K562 (cell line): Measurements from ENCODE around the gene RUNX3. TPM values are rescaled to one million over a fixed set of nuclear protein-coding genes. Genes with fewer than 3 reads are reported as not detected.

Experiments
- ATAC-seq: fragments of 200-7000 bp; cut with Tn5 transposase; 3 replicates; pipeline ENCODE4 v1.9.1; 2020; ENCODE audit warnings: moderate library complexity
- BruUV-seq: library from RNA; stranded (reverse); fragments of 400-500 nt; replicated peaks from 2 replicates; lab custom pipeline; 2021; lab: Mats Ljungman, UMichigan
- CTCF ChIA-PET: fragments of 300-600 bp; formaldehyde crosslinking; extraction: SDS; loops from one replicate; lab custom pipeline; 2021; ENCODE audit warnings: low intra/inter-chr PET ratio; lab: Yijun Ruan, JAX
- POLR2A ChIA-PET: fragments of 300-600, 350-650 bp; sonication (Branson Sonifier 250); formaldehyde crosslinking; extraction: SDS; loops from one replicate; lab custom pipeline; 2021; ENCODE audit warnings: antibody characterized with exemption, inconsistent platforms; lab: Yijun Ruan, JAX
- DNase-seq, 4 experiments: peaks; one replicate each; pipeline versions ENCODE4 v3.0.0 to v3.0.0-alpha.2; 2011 to 2018; ENCODE audit warnings: low spot score in 3 of 4, mixed read lengths in 3 of 4; ENCODE audit errors: extremely low read depth in 1 of 4
- FAIRE-seq: peaks from 2 replicates; lab custom pipeline; 2011; peaks lifted over from hg19 to GRCh38; lab: Jason Lieb, UNC
- H2AFZ ChIP-seq: 2 replicates; pipeline ENCODE4 v1.6.0; 2011; ENCODE audit warnings: low read depth, low read length, control low read depth, inconsistent platforms
- H3K27ac ChIP-seq: fragments of 200-600 bp; 3 replicates; pipeline ENCODE4 v1.8.0; 2011; ENCODE audit warnings: low read depth, mild to moderate bottlenecking, control low read depth, inconsistent platforms, low read length, moderate library complexity, mixed read lengths; ENCODE audit errors: extremely low read depth
- H3K27me3 ChIP-seq, 2 experiments: fragments of 300-600 bp in 1 of 2; 2 replicates in 1 of 2; 3 replicates in 1 of 2; pipeline versions ENCODE4 v1.6.0 to v1.8.0; 2011; ENCODE audit warnings: inconsistent platforms in 2 of 2, low read length in 2 of 2, mild to moderate bottlenecking in 1 of 2, mixed read lengths in 1 of 2, moderate library complexity in 1 of 2; ENCODE audit not compliant: control insufficient read depth in 2 of 2, insufficient read depth in 2 of 2
- H3K36me3 ChIP-seq: fragments of 300-600 bp; 3 replicates; pipeline ENCODE4 v1.8.0; 2011; ENCODE audit warnings: mild to moderate bottlenecking, low read length, inconsistent platforms; ENCODE audit not compliant: control insufficient read depth, insufficient read depth
- H3K4me1 ChIP-seq, 2 experiments: fragments of 200-600 bp in 1 of 2; replicated peaks in 1 of 2; 2 replicates in 1 of 2; 3 replicates in 1 of 2; pipeline versions ENCODE4 v1.5.1 to v1.8.0; 2011; ENCODE audit warnings: inconsistent platforms in 2 of 2, low read length in 2 of 2, mild to moderate bottlenecking in 1 of 2, mixed read lengths in 1 of 2, moderate library complexity in 1 of 2; ENCODE audit not compliant: control insufficient read depth in 2 of 2, insufficient read depth in 2 of 2
- H3K4me2 ChIP-seq: 2 replicates; pipeline ENCODE4 v1.6.1; 2011; ENCODE audit warnings: low read length, control low read depth, inconsistent platforms, mixed read lengths; ENCODE audit not compliant: insufficient read depth
- H3K4me3 ChIP-seq: fragments of 200-600 bp; sonication (generic), shearing (Covaris generic); 2 replicates; pipeline ENCODE4 v1.5.1; 2016; ENCODE audit warnings: control low read depth, inconsistent platforms
- H3K79me2 ChIP-seq: fragments of 200-600 bp; 3 replicates; pipeline ENCODE4 v1.8.0; 2011; ENCODE audit warnings: low read length, inconsistent platforms; ENCODE audit not compliant: control insufficient read depth, insufficient read depth
- H3K9ac ChIP-seq, 2 experiments: 2 replicates each; pipeline versions ENCODE4 v1.6.0 to v1.6.1; 2011; ENCODE audit warnings: low read depth in 2 of 2, low read length in 2 of 2, control low read depth in 1 of 2, inconsistent platforms in 1 of 2, mild to moderate bottlenecking in 1 of 2, mixed read lengths in 1 of 2; ENCODE audit not compliant: insufficient read depth in 1 of 2
- H3K9me1 ChIP-seq: one replicate; pipeline ENCODE4 v1.6.0; 2011; ENCODE audit warnings: inconsistent platforms, mild to moderate bottlenecking, low read length, moderate library complexity; ENCODE audit not compliant: control insufficient read depth, insufficient read depth
- H3K9me3 ChIP-seq: replicated peaks from 2 replicates; pipeline ENCODE4 v1.5.1; 2011; ENCODE audit warnings: low read depth, low read length, inconsistent platforms; ENCODE audit not compliant: control insufficient read depth, insufficient read depth
- H4K20me1 ChIP-seq: replicated peaks from 2 replicates; pipeline ENCODE4 v1.6.1; 2011; ENCODE audit warnings: low read length, inconsistent platforms, mixed read lengths; ENCODE audit not compliant: control insufficient read depth, insufficient read depth
- ARID1B ChIP-seq: fragments of 450-650 bp; IDR thresholded peaks from 2 replicates; pipeline ENCODE4 v1.6.1; 2016; ENCODE audit warnings: antibody characterized with exemption, mild to moderate bottlenecking, inconsistent platforms
- JUN ChIP-seq, 2 experiments: sonication (generic) in 1 of 2; formaldehyde crosslinking in 1 of 2; IDR thresholded peaks; 2 replicates each; pipeline versions ENCODE4 v1.6.1 to v1.8.0; 2012 to 2022; ENCODE audit warnings: borderline replicate concordance in 2 of 2, mild to moderate bottlenecking in 2 of 2, improper control_type of control experiment in 1 of 2, low read depth in 1 of 2, low read length in 1 of 2, missing genetic modification reagents in 1 of 2
- KAT8 ChIP-seq: fragments of 450-650 bp; IDR thresholded peaks from 2 replicates; pipeline ENCODE4 v1.6.1; 2016; ENCODE audit warnings: low read depth, mild to moderate bottlenecking
- MXI1 ChIP-seq: IDR thresholded peaks from 2 replicates; pipeline ENCODE4 v1.6.1; 2011; ENCODE audit warnings: low read depth, mild to moderate bottlenecking, improper control_type of control experiment, low read length
- NR1H2 ChIP-seq: sonication (generic); formaldehyde crosslinking; IDR thresholded peaks from 2 replicates; pipeline ENCODE4 v1.4.0; 2020; ENCODE audit warnings: mild to moderate bottlenecking, missing genetic modification reagents
- OTX1 ChIP-seq: fragments of 450-650 bp; formaldehyde crosslinking; IDR thresholded peaks from 2 replicates; pipeline ENCODE4 v1.4.0; 2022; ENCODE audit warnings: mild to moderate bottlenecking
- PCBP1 ChIP-seq: fragments of 200-400 bp; formaldehyde crosslinking; IDR thresholded peaks from 2 replicates; pipeline ENCODE4 v1.6.1; 2018; ENCODE audit warnings: mild to moderate bottlenecking, low read depth, low read length; ENCODE audit not compliant: poor library complexity, severe bottlenecking
- POLR3A ChIP-seq: IDR thresholded peaks from 2 replicates; pipeline ENCODE4 v1.6.1; 2011; ENCODE audit warnings: borderline replicate concordance, mild to moderate bottlenecking, moderate library complexity; ENCODE audit not compliant: insufficient read length, insufficient read depth; ENCODE audit errors: extremely low read depth
- POU5F1 ChIP-seq: fragments of 150-350 bp; IDR thresholded peaks from 2 replicates; pipeline ENCODE4 v1.6.1; 2014; ENCODE audit warnings: borderline replicate concordance, low read length, low read depth, mild to moderate bottlenecking; ENCODE audit not compliant: partially characterized antibody
- SMARCE1 ChIP-seq: fragments of 450-650 bp; IDR thresholded peaks from 2 replicates; pipeline ENCODE4 v1.7.1; 2016; ENCODE audit warnings: mild to moderate bottlenecking
- SNRNP70 ChIP-seq: fragments of 200-400 bp; formaldehyde crosslinking; optimal IDR thresholded peaks from 2 replicates; pipeline ENCODE3; 2017; ENCODE audit warnings: low read depth, low read length
- SREBF2 ChIP-seq: sonication (generic); formaldehyde crosslinking; IDR thresholded peaks from 2 replicates; pipeline ENCODE4 v1.4.0; 2020; ENCODE audit warnings: mild to moderate bottlenecking, missing genetic modification reagents
- TSC22D4 ChIP-seq: fragments of 450-650 bp; IDR thresholded peaks from 2 replicates; pipeline ENCODE4 v1.6.1; 2016; ENCODE audit warnings: missing genetic modification characterization, missing biosample characterization, control low read depth
- USF2 ChIP-seq: sonication (generic); formaldehyde crosslinking; IDR thresholded peaks from 2 replicates; pipeline ENCODE4 v1.5.0; 2020; ENCODE audit warnings: missing genetic modification reagents
- WHSC1 ChIP-seq: IDR thresholded peaks from one replicate; pipeline ENCODE4 v1.6.1; 2012; ENCODE audit warnings: low read length, control low read depth, inconsistent platforms
- ZNF311 ChIP-seq: fragments of 250-450 bp; sonication (Bioruptor Pico); IDR thresholded peaks from 2 replicates; pipeline ENCODE4 v1.4.0; 2020; ENCODE audit warnings: mild to moderate bottlenecking, moderate library complexity
- ZNF41 ChIP-seq: fragments of 250-450 bp; sonication (Bioruptor Pico); conservative IDR thresholded peaks from 2 replicates; pipeline ENCODE4 v1.4.0; 2020; ENCODE audit warnings: mild to moderate bottlenecking
- ZNF586 ChIP-seq: fragments of 450-650 bp; formaldehyde crosslinking; conservative IDR thresholded peaks from 2 replicates; pipeline ENCODE4 v1.4.0; 2020; ENCODE audit warnings: mild to moderate bottlenecking, moderate library complexity
- WGBS: fragments of 100-300 bp; shearing (Covaris generic); methylation state at CpG from one replicate; pipeline ENCODE4 v1.1.6; 2016; ENCODE audit warnings: low coverage, mixed read lengths; ENCODE audit not compliant: insufficient coverage; ENCODE audit errors: missing lambda C conversion rate; 5-methylcytosine and 5-hydroxymethylcytosine counted together
- in situ Hi-C: fragments of 300-500 bp; cut with MboI; formaldehyde crosslinking; loops from 4 replicates; pipeline ENCODE4 v1.15.0; 2018; ENCODE audit warnings: inconsistent platforms, mixed read lengths
- intact Hi-C: fragments of 100-400 bp; cut with micrococcal nuclease; formaldehyde crosslinking; loops from 2 replicates; pipeline ENCODE4 v1.14.2; 2022
- polyA plus RNA-seq, 8 experiments: library from polyadenylated mRNA; depleted of rRNA in 4 of 8; stranded (reverse) in 5 of 8; unstranded in 3 of 8; fragments of >200 nt; fragmentation: Nextera tagmentation in 2 of 8; fragmentation: Illumina TruSeq in 1 of 8; extraction: Ambion mirVana in 2 of 8; extraction: Trizol in 1 of 8; gene quantifications; 2 replicates each; pipeline versions ENCODE4 v1.2.1 to v1.2.3, GENCODE V29; 2011 to 2014; ENCODE audit warnings: inconsistent platforms in 1 of 8, missing spikeins in 1 of 8
- total RNA-seq, 7 experiments: library from RNA; depleted of rRNA in 6 of 7; stranded (reverse); fragments of >200 nt in 6 of 7; fragmentation: Illumina TruSeq in 2 of 7; extraction: Trizol in 2 of 7; gene quantifications; 2 replicates each; pipeline versions ENCODE4 v1.2.1 to v1.2.3, GENCODE V29; 2011 to 2021; ENCODE audit warnings: low replicate concordance in 1 of 7

RUNX3 gene
- total and polyA plus RNA-seq, 9 of the 15 experiments (the other 6 are each of a cell fraction or from before 2014, with no cell fraction given): 0.01 to 0.64 (median 0.09) TPM

- BruUV-seq: no TSS peak
- CTCF ChIA-PET: interaction anchor here (0.6 to 0.7 kb wide), 2 partner anchors 165 to 871 kb away, joined by 3 read pairs; no protein-coding TSS in a partner anchor
- Histone ChIP-seq H3K4me3 (no peak overlapping the region), H4K20me1 (peaks cover 9% of the 10 kb centered on the region; the same call in 1 of the 2 replicates), H3K9ac (no peak overlapping the region), H3K79me2 (no peaks in the 10 kb centered on the region), H3K4me2 (no peak overlapping the region), H3K4me1 (0 out of 5 replicates have a peak, but pooled peaks cover 0 to 3% of the 10 kb centered on the region in 2 experiments), H3K27ac (no peak overlapping the region), H3K36me3 (no peaks in the 10 kb centered on the region), H2AFZ (no peak overlapping the region), H3K9me1 (no peaks in the 10 kb centered on the region), H3K27me3 (peaks cover 43 to 71% of the 10 kb centered on the region in 2 experiments), H3K9me3 (no peaks in the 10 kb centered on the region)
- intact Hi-C loops (no loop called here), in situ Hi-C loops (no loop called here)
- TF ChIP-seq SREBF2 (CRISPR knock-in tag) (no peak), NR1H2 (CRISPR knock-in tag) (no peak), TSC22D4 (no peak), WHSC1 (no peak), PCBP1 (no peak), ZNF586 (no peak), MXI1 (no peak), SNRNP70 (no peak), POU5F1 (no peak), ZNF311 (CRISPR knock-in tag) (no peak), POLR3A (no peak), SMARCE1 (no peak), JUN (IDR thresholded peaks at IDR 0.05; ENCODE audit: borderline replicate concordance, low read depth, low read length) (no peak), JUN (CRISPR knock-in tag; IDR thresholded peaks at IDR 0.05; ENCODE audit: borderline replicate concordance) (no peak), ARID1B (no peak), KAT8 (no peak), ZNF41 (no peak), OTX1 (no peak), USF2 (CRISPR knock-in tag) (no peak)
- under 1% methylated on average over 10 of the region's 10 CpGs for WGBS
- no peak for DNase-seq
- FAIRE-seq: no peak
- no peak for ATAC-seq
- POLR2A ChIA-PET: interaction anchor here (0.6 to 1.0 kb wide), 4 partner anchors 9 to 1217 kb away, joined by 3 read pairs; no protein-coding TSS in a partner anchor
Observed at GRCh38 chr1:24859063-24860010, 70.7 kb downstream of the RUNX3 start.
